PC-3 (cell line): Measurements from ENCODE around the gene GFRA3.

Experiments
- EZH2phosphoT487 ChIP-seq: fragments of 300-600 bp; sonication (generic); IDR thresholded peaks from 2 replicates; pipeline ENCODE4 v1.6.1; 2018; ENCODE audit warnings: mild to moderate bottlenecking, antibody characterized with exemption, low read length, borderline replicate concordance
- TF ChIP-seq, protein P1 (sequence below): fragments of 300-600 bp; sonication (generic); conservative IDR thresholded peaks from 2 replicates; pipeline ENCODE4 v1.5.1; 2017; ENCODE audit warnings: antibody characterized with exemption, low read depth, mild to moderate bottlenecking, low read length

DNA sequence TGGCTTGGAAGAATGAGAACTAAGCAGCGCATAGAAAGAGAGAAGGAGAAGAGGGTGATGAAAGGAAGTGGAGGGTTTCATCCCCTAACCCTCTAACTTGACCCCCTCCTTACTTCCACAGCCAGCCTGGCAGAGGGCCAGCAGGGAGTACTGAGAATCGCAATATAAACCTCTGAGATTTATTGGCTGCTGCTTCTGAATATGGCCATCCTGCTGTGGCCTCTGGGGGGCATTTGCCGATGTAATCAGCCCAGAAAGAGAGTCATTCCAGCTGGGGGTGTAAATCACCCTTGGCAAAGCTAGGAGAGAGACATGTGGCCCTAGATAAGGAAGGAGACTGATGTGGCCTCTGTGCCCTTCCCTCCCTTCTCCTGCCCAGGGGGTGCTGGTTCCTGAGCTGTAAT lies 960 bp upstream of the GFRA3 start:
- TF ChIP-seq, protein P1, sequence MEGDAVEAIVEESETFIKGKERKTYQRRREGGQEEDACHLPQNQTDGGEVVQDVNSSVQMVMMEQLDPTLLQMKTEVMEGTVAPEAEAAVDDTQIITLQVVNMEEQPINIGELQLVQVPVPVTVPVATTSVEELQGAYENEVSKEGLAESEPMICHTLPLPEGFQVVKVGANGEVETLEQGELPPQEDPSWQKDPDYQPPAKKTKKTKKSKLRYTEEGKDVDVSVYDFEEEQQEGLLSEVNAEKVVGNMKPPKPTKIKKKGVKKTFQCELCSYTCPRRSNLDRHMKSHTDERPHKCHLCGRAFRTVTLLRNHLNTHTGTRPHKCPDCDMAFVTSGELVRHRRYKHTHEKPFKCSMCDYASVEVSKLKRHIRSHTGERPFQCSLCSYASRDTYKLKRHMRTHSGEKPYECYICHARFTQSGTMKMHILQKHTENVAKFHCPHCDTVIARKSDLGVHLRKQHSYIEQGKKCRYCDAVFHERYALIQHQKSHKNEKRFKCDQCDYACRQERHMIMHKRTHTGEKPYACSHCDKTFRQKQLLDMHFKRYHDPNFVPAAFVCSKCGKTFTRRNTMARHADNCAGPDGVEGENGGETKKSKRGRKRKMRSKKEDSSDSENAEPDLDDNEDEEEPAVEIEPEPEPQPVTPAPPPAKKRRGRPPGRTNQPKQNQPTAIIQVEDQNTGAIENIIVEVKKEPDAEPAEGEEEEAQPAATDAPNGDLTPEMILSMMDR: no peak
- TF ChIP-seq EZH2phosphoT487: no peak
